Measurements from ENCODE around the gene ITM2C.

The ITM2C gene

GRCh38 chr2:230864605-230865306 lies at the start of gene ITM2C:
TSS of gene ITM2C (plus strand) at chr2:230864942. CDS start at chr2:230865026, 84 bp downstream.
- peak; percentile 75 for DNase-seq

- DNase-seq, result no peak
Observed at GRCh38 chr2:230815088-230815487, 49.7 kb upstream of the ITM2C start.

GRCh38 chr2:230816735-230817134 lies 48.0 kb upstream of the ITM2C start:
- DNase-seq, result no peak

GRCh38 chr2:230819433-230819832 lies 45.3 kb upstream of the ITM2C start:
- no peak for DNase-seq

GRCh38 chr2:230821261-230821990 lies 43.3 kb upstream of the ITM2C start:
- no peak for DNase-seq

GRCh38 chr2:230821991-230822520 lies 42.7 kb upstream of the ITM2C start:
- DNase-seq, result no peak

GRCh38 chr2:230823264-230823964 lies 41.3 kb upstream of the ITM2C start:
- DNase-seq, result no peak

- DNase-seq, result peak; percentile 65
Observed at GRCh38 chr2:230824406-230824978, 40.2 kb upstream of the ITM2C start.

GRCh38 chr2:230825354-230825753 lies 39.4 kb upstream of the ITM2C start:
- DNase-seq, result no peak

- DNase-seq, result no peak
Observed at GRCh38 chr2:230827774-230828271, 36.9 kb upstream of the ITM2C start.

- no peak for DNase-seq
Observed at GRCh38 chr2:230828272-230828961, 36.3 kb upstream of the ITM2C start.

GRCh38 chr2:230829293-230829692 lies 35.4 kb upstream of the ITM2C start:
- no peak for DNase-seq

GRCh38 chr2:230829959-230830358 lies 34.8 kb upstream of the ITM2C start:
- no peak for DNase-seq

GRCh38 chr2:230830428-230830827 lies 34.3 kb upstream of the ITM2C start:
- no peak for DNase-seq

GRCh38 chr2:230840301-230840700 lies 24.4 kb upstream of the ITM2C start:
- DNase-seq, result no peak

- no peak for DNase-seq
Observed at GRCh38 chr2:230842473-230842872, 22.3 kb upstream of the ITM2C start.

- DNase-seq, result no peak
Observed at GRCh38 chr2:230843132-230843531, 21.6 kb upstream of the ITM2C start.

GRCh38 chr2:230846360-230846759 lies 18.4 kb upstream of the ITM2C start:
- no peak for DNase-seq

GRCh38 chr2:230847883-230848388 lies 16.8 kb upstream of the ITM2C start:
- peak; percentile 71 for DNase-seq

- peak; percentile 48 for DNase-seq
Observed at GRCh38 chr2:230849633-230850357, 14.9 kb upstream of the ITM2C start.

GRCh38 chr2:230850358-230850658 lies 14.4 kb upstream of the ITM2C start:
- no peak for DNase-seq

- DNase-seq, result no peak
Observed at GRCh38 chr2:230852113-230852512, 12.6 kb upstream of the ITM2C start.
